MM.1S (cell line): ENCODE measurements around the gene SH3PXD2A.

Experiments used
- DNase-seq: peaks from one replicate; pipeline ENCODE4 v3.0.0-alpha.2; 2015
- H2AFZ ChIP-seq: fragments of 300-600 bp; sonication (generic); 2 replicates; pipeline ENCODE4 v1.6.0; 2016; ENCODE audit warnings: antibody characterized with exemption, low read length
- H3F3A ChIP-seq: fragments of 300-600 bp; sonication (generic); 2 replicates; pipeline ENCODE4 v1.6.1; 2016; ENCODE audit warnings: mild to moderate bottlenecking, antibody characterized with exemption, low read length, moderate library complexity, mixed read lengths; ENCODE audit not compliant: insufficient read depth
- H3K27ac ChIP-seq: fragments of 300-600 bp; sonication (generic); 2 replicates; pipeline ENCODE4 v1.5.1; 2016; ENCODE audit warnings: mild to moderate bottlenecking, low read length
- H3K27me3 ChIP-seq: fragments of 300-600 bp; sonication (generic); replicated peaks from 2 replicates; pipeline ENCODE4 v1.6.0; 2016; ENCODE audit warnings: low read length; ENCODE audit not compliant: insufficient read depth
- H3K36me3 ChIP-seq: fragments of 300-600 bp; sonication (generic); replicated peaks from 2 replicates; pipeline ENCODE4 v1.6.1; 2016; ENCODE audit warnings: mild to moderate bottlenecking, low read length, mixed read lengths; ENCODE audit not compliant: insufficient read depth
- H3K4me1 ChIP-seq: fragments of 300-600 bp; sonication (generic); 2 replicates; pipeline ENCODE4 v1.6.1; 2016; ENCODE audit warnings: low read length, mixed read lengths
- H3K4me2 ChIP-seq: fragments of 300-600 bp; sonication (generic); 2 replicates; pipeline ENCODE4 v1.6.0; 2016; ENCODE audit warnings: low read depth, low read length
- H3K4me3 ChIP-seq: fragments of 300-600 bp; sonication (generic); 2 replicates; pipeline ENCODE4 v1.5.1; 2016; ENCODE audit warnings: low read length, mixed read lengths
- H3K79me2 ChIP-seq: fragments of 300-600 bp; sonication (generic); 2 replicates; pipeline ENCODE4 v1.6.1; 2016; ENCODE audit warnings: mixed run types, low read length, mixed read lengths
- H3K9ac ChIP-seq: fragments of 300-600 bp; sonication (generic); 2 replicates; pipeline ENCODE4 v1.6.1; 2016; ENCODE audit warnings: low read length, mixed read lengths
- H3K9me2 ChIP-seq: fragments of 300-600 bp; sonication (generic); replicated peaks from 2 replicates; pipeline ENCODE4 v1.6.1; 2016; ENCODE audit warnings: mild to moderate bottlenecking, low read length, mixed read lengths; ENCODE audit not compliant: insufficient read depth
- H3K9me3 ChIP-seq: fragments of 300-600 bp; sonication (generic); replicated peaks from 2 replicates; pipeline ENCODE4 v1.6.1; 2016; ENCODE audit warnings: mild to moderate bottlenecking, low read length, mixed read lengths; ENCODE audit not compliant: insufficient read depth
- H4K20me1 ChIP-seq: fragments of 300-600 bp; sonication (generic); 2 replicates; pipeline ENCODE4 v1.6.1; 2016; ENCODE audit warnings: mild to moderate bottlenecking, low read length, moderate library complexity, mixed read lengths; ENCODE audit not compliant: insufficient read depth
- EZH2 ChIP-seq: fragments of 300-600 bp; sonication (generic); optimal IDR thresholded peaks from 2 replicates; pipeline ENCODE3; 2017; ENCODE audit warnings: low read depth, mild to moderate bottlenecking, antibody characterized with exemption, low read length, mixed read lengths
- EZH2phosphoT487 ChIP-seq: fragments of 300-600 bp; sonication (generic); IDR thresholded peaks from 2 replicates; pipeline ENCODE4 v1.6.1; 2018; ENCODE audit warnings: antibody characterized with exemption, low read length
- TF ChIP-seq, protein P1 (sequence below): fragments of 300-600 bp; sonication (generic); IDR thresholded peaks from 2 replicates; pipeline ENCODE4 v1.5.1; 2016; ENCODE audit warnings: antibody characterized with exemption, low read length, mixed read lengths

SH3PXD2A gene

DNA sequence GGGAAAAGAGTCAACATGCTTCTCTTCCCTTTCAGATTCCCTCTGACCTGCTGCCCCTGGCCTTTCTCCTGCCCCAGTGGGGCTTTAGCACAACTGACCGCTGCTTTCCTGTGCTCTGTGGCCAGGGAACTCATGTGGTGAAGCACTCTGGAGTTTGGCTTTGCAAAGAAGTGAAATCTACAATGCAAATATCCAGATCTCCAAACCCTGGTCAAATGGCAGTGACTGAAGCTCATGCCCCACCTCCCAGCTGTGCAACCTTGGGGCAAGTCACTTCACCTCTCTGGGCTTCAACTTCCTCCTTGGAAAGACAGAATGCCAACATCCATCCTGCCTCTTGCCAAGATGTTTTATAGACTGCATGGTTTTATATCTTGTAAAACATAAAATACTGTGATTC, 204.0 kb downstream of the SH3PXD2A start:
- TF ChIP-seq EZH2phosphoT487 (no peak), EZH2 (no peak)
- TF ChIP-seq, protein P1, sequence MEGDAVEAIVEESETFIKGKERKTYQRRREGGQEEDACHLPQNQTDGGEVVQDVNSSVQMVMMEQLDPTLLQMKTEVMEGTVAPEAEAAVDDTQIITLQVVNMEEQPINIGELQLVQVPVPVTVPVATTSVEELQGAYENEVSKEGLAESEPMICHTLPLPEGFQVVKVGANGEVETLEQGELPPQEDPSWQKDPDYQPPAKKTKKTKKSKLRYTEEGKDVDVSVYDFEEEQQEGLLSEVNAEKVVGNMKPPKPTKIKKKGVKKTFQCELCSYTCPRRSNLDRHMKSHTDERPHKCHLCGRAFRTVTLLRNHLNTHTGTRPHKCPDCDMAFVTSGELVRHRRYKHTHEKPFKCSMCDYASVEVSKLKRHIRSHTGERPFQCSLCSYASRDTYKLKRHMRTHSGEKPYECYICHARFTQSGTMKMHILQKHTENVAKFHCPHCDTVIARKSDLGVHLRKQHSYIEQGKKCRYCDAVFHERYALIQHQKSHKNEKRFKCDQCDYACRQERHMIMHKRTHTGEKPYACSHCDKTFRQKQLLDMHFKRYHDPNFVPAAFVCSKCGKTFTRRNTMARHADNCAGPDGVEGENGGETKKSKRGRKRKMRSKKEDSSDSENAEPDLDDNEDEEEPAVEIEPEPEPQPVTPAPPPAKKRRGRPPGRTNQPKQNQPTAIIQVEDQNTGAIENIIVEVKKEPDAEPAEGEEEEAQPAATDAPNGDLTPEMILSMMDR: no peak
- no peak overlapping the region for H2AFZ ChIP-seq
- no peaks in the 10 kb centered on the region for H3F3A ChIP-seq
- DNase-seq: no peak
- no peaks in the 10 kb centered on the region for H4K20me1 ChIP-seq
- no peaks in the 10 kb centered on the region for H3K36me3 ChIP-seq
- no peak overlapping the region for H3K4me3 ChIP-seq
- H3K9me3 ChIP-seq: no peaks in the 10 kb centered on the region
- H3K79me2 ChIP-seq: peaks cover 29% of the 10 kb centered on the region
- H3K9ac ChIP-seq: no peak overlapping the region
- H3K4me2 ChIP-seq: no peak overlapping the region
- H3K27me3 ChIP-seq: no peaks in the 10 kb centered on the region
- no peaks in the 10 kb centered on the region for H3K9me2 ChIP-seq
- H3K27ac ChIP-seq: no peak overlapping the region
- H3K4me1 ChIP-seq: no peaks in the 10 kb centered on the region

DNA sequence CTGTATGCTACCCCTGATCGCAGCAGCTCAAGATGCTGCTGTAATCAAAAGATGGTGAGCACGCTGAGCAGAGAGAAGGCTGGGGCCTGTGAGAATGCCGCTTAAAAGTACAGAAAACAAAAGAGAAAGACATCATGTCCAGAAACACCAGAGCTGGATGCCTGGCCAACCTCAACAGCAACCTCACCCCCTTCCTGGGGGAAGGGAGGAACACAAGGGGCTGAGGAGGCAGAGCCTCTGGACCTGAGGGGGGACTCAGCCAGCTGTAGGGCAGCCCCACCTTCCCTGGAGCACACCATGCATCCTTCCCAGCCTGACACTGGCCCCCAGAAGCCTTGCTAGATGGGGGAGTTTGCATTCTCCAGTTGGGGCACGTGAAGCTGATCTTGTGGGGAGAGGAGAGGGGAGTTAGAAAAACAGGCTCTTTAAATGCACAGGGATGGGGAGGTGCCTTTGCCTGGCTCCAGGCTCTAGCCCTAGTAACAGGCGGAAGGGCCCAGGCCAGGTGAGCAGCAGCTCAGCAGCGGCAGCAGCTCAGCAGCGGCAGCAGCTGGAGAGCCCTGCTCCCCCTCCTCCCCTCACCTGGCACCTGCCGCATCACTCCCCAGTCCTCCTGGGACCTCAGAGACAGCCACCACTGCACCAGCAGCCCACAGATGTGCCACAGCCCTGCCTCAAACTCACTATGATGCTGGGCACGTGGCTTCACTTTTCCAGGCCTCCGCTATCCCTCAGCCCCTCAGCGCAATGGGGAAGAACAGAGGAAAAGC, 205.5 kb downstream of the SH3PXD2A start:
- H3K4me3 ChIP-seq: no peak overlapping the region
- no peaks in the 10 kb centered on the region for H3K4me1 ChIP-seq
- H3K27ac ChIP-seq: no peak overlapping the region
- TF ChIP-seq EZH2 (no peak), EZH2phosphoT487 (no peak)
- TF ChIP-seq, protein P1: no peak
- H3K27me3 ChIP-seq: no peaks in the 10 kb centered on the region
- H3K79me2 ChIP-seq: peaks cover 20% of the 10 kb centered on the region
- H3K9me2 ChIP-seq: no peaks in the 10 kb centered on the region
- H3K9me3 ChIP-seq: no peaks in the 10 kb centered on the region
- H2AFZ ChIP-seq: no peak overlapping the region
- H3K9ac ChIP-seq: no peak overlapping the region
- DNase-seq: no peak
- H4K20me1 ChIP-seq: no peaks in the 10 kb centered on the region
- H3F3A ChIP-seq: no peaks in the 10 kb centered on the region
- H3K36me3 ChIP-seq: no peaks in the 10 kb centered on the region
- H3K4me2 ChIP-seq: no peak overlapping the region

DNA sequence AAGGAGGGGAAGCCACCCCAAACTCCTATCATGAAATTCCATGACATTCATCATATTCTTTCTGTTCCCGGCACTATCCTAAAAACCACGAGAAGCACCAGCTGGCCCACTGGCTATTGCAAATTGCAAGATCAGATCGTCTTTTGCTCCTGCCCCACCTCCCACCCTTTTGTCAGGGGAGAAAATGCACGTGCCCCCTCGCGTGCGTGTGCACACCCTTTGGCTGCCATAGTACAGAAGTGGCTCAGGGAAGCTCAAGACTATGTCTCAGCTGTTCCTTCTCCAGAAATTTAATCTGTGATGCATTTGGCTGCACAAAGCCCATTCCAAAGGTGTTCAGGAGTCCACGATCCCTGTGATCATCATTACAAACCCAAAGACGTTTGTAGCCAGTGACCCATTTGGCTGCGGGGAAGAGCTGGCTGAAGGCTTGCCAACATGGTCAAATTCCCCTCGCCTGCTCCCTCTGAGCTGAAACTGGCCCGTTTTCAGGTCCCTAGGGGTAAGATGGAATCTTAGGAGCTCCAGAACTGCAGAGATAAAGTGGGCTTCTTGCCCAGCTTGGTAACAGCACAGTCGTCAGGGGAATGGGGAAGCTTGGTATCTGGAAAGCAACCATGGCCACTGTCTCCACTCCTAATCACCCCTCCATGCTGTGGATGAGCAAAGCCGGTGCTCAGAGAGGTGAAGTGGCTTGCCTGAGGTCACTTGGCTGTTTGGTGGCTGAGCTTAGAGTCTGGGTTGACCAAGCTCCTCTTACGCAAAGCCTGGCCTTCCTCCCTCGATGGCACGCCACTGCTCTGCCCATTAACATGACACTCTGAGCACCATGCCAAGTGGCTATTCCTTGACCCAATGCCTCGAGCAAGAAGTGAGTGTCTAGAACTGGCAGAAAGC, 206.5 kb downstream of the SH3PXD2A start:
- no peaks in the 10 kb centered on the region for H3F3A ChIP-seq
- no peak overlapping the region for H3K4me3 ChIP-seq
- no peak overlapping the region for H3K9ac ChIP-seq
- no peaks in the 10 kb centered on the region for H3K9me3 ChIP-seq
- no peaks in the 10 kb centered on the region for H3K4me1 ChIP-seq
- no peak overlapping the region for H3K4me2 ChIP-seq
- H2AFZ ChIP-seq: no peak overlapping the region
- no peaks in the 10 kb centered on the region for H4K20me1 ChIP-seq
- TF ChIP-seq EZH2 (no peak), EZH2phosphoT487 (no peak)
- TF ChIP-seq, protein P1: no peak
- H3K79me2 ChIP-seq: peaks cover 20% of the 10 kb centered on the region
- no peaks in the 10 kb centered on the region for H3K36me3 ChIP-seq
- DNase-seq: no peak
- no peaks in the 10 kb centered on the region for H3K27me3 ChIP-seq
- H3K27ac ChIP-seq: no peak overlapping the region
- no peaks in the 10 kb centered on the region for H3K9me2 ChIP-seq
